HG03060 (cell line): ENCODE results near the gene PARD3B.

Source experiments
- ATAC-seq: cut with Tn5 transposase; IDR thresholded peaks from one replicate; pipeline ENCODE4 v1.9.1; 2021; ENCODE audit warnings: low read depth, moderate number of reproducible peaks; ENCODE audit not compliant: unreplicated experiment

The PARD3B gene

GRCh38 chr2:205650450-205650849, 1105.2 kb downstream of the PARD3B start:
- ATAC-seq, result no peak

GRCh38 chr2:205650931-205651330, 1105.7 kb downstream of the PARD3B start:
- ATAC-seq, result no peak

GRCh38 chr2:205651719-205652118, 1106.4 kb downstream of the PARD3B start:
- ATAC-seq, result no peak

- ATAC-seq, result no peak
Observed at GRCh38 chr2:205654878-205655605, 1109.8 kb downstream of the PARD3B start.

GRCh38 chr2:205655779-205656456, 1110.6 kb downstream of the PARD3B start:
- no peak for ATAC-seq

GRCh38 chr2:205656461-205656860, 1111.2 kb downstream of the PARD3B start:
- ATAC-seq, result no peak

GRCh38 chr2:205656941-205657340, 1111.7 kb downstream of the PARD3B start:
- no peak for ATAC-seq

GRCh38 chr2:205657579-205657978, 1112.3 kb downstream of the PARD3B start:
- ATAC-seq, result no peak

- no peak for ATAC-seq
Observed at GRCh38 chr2:205658068-205658467, 1112.8 kb downstream of the PARD3B start.

- no peak for ATAC-seq
Observed at GRCh38 chr2:205658572-205658971, 1113.3 kb downstream of the PARD3B start.

- no peak for ATAC-seq
Observed at GRCh38 chr2:205659922-205660321, 1114.6 kb downstream of the PARD3B start.

- ATAC-seq, result no peak
Observed at GRCh38 chr2:205660521-205661124, 1115.3 kb downstream of the PARD3B start.

GRCh38 chr2:205661281-205661680, 1116.0 kb downstream of the PARD3B start:
- no peak for ATAC-seq

- no peak for ATAC-seq
Observed at GRCh38 chr2:205662206-205662965, 1117.1 kb downstream of the PARD3B start.

GRCh38 chr2:205665791-205666190, 1120.5 kb downstream of the PARD3B start:
- no peak for ATAC-seq
